Liver (tissue), 9 donors: ENCODE data around the gene BOLL. TPM values are rescaled to one million over a fixed set of nuclear protein-coding genes. Genes with fewer than 3 reads are reported as not detected.

Experiments used
- DNase-seq: peaks from one replicate; pipeline ENCODE4 v3.0.0-alpha.2; 2017; ENCODE audit warnings: low spot score
- H3K27ac ChIP-seq, 2 donors: one replicate each; pipeline ENCODE4 v1.7.0; 2013; ENCODE audit warnings: inconsistent platforms in 2 of 2, low read length in 2 of 2, control low read depth in 1 of 2, low read depth in 1 of 2, mild to moderate bottlenecking in 1 of 2
- H3K27me3 ChIP-seq, 4 donors: one replicate each; pipeline versions ENCODE4 v1.6.1 to v1.7.0; 2013; ENCODE audit warnings: low read length in 3 of 4, inconsistent platforms in 1 of 4, mild to moderate bottlenecking in 1 of 4, moderate library complexity in 1 of 4; ENCODE audit not compliant: control insufficient read depth in 4 of 4, insufficient read depth in 4 of 4
- H3K36me3 ChIP-seq, 4 donors: one replicate each; pipeline versions ENCODE4 v1.6.1 to v1.7.0; 2013; ENCODE audit warnings: low read length in 3 of 4, mild to moderate bottlenecking in 3 of 4, low read depth in 1 of 4, moderate library complexity in 1 of 4; ENCODE audit not compliant: control insufficient read depth in 4 of 4, insufficient read depth in 3 of 4
- H3K4me1 ChIP-seq, 4 donors: one replicate each; pipeline versions ENCODE4 v1.6.1 to v1.7.0; 2013; ENCODE audit warnings: low read length in 3 of 4, mild to moderate bottlenecking in 3 of 4, moderate library complexity in 1 of 4; ENCODE audit not compliant: control insufficient read depth in 4 of 4, insufficient read depth in 4 of 4
- H3K4me3 ChIP-seq, 3 donors: one replicate each; pipeline versions ENCODE4 v1.6.1 to v1.7.0; 2013; ENCODE audit warnings: low read length in 3 of 3, control low read depth in 1 of 3, low read depth in 1 of 3, mild to moderate bottlenecking in 1 of 3
- H3K9ac ChIP-seq, 2 donors: one replicate each; pipeline ENCODE4 v1.7.0; 2013; ENCODE audit warnings: low read length in 2 of 2, mild to moderate bottlenecking in 2 of 2, moderate library complexity in 2 of 2, control low read depth in 1 of 2, low read depth in 1 of 2
- H3K9me3 ChIP-seq, 4 donors: one replicate each; pipeline versions ENCODE4 v1.6.1 to v1.7.0; 2013; ENCODE audit warnings: low read length in 3 of 4; ENCODE audit not compliant: control insufficient read depth in 4 of 4
- CTCF ChIP-seq: fragments of 150-350 bp; IDR thresholded peaks from 2 replicates; pipeline ENCODE4 v1.5.1; 2017; ENCODE audit warnings: improper control_type of control experiment, low read depth, low read length; ENCODE audit not compliant: missing input control
- FOXA2 ChIP-seq: IDR thresholded peaks from 2 replicates; pipeline ENCODE4 v1.6.1; 2016; ENCODE audit warnings: antibody characterized with exemption
- JUND ChIP-seq, 2 donors: IDR thresholded peaks; 2 replicates each; pipeline ENCODE4 v1.6.1; 2016; ENCODE audit warnings: antibody characterized with exemption in 2 of 2
- RXRA ChIP-seq, 2 donors: IDR thresholded peaks; 2 replicates each; pipeline ENCODE4 v1.6.1; 2017 to 2018; ENCODE audit warnings: antibody characterized with exemption in 2 of 2, mild to moderate bottlenecking in 1 of 2
- SP1 ChIP-seq: IDR thresholded peaks from 2 replicates; pipeline ENCODE4 v1.6.1; 2018; ENCODE audit warnings: antibody characterized with exemption, mild to moderate bottlenecking
- YY1 ChIP-seq: IDR thresholded peaks from 2 replicates; pipeline ENCODE4 v1.6.1; 2016; ENCODE audit warnings: antibody characterized with exemption, mild to moderate bottlenecking
- ZBTB33 ChIP-seq: IDR thresholded peaks from 2 replicates; pipeline ENCODE4 v1.6.1; 2016; ENCODE audit warnings: antibody characterized with exemption
- WGBS: extraction: QIAGEN DNeasy Blood & Tissue Kit; methylation state at CpG from one replicate; pipeline ENCODE4 v1.1.7; 2013; 5-methylcytosine and 5-hydroxymethylcytosine counted together
- polyA plus RNA-seq, 2 donors: library from polyadenylated mRNA; stranded (reverse) in 1 of 2; unstranded in 1 of 2; fragments of 200-250 nt in 1 of 2; fragments of >200 nt in 1 of 2; fragmentation: Nextera tagmentation in 1 of 2; extraction: Ambion mirVana in 1 of 2; gene quantifications; one replicate each; pipeline versions ENCODE4 v1.2.1 to v1.2.3, GENCODE V29; 2013 to 2015
- total RNA-seq, 2 donors: library from RNA; depleted of rRNA; stranded (reverse); fragments of >200 nt; gene quantifications; one replicate each; pipeline ENCODE4 v1.2.3, GENCODE V29; 2014
- donor health status: healthy.
- donor health status: healthy.
- donor health status: healthy.
- donor health status: healthy.
- donor health status: healthy.

BOLL gene
- total and polyA plus RNA-seq, 4 donors, result not detected

- Histone ChIP-seq H3K4me1 (no peaks in the 10 kb centered on the region), H3K36me3 (no peaks in the 10 kb centered on the region), H3K4me3 (no peak overlapping the region), H3K27me3 (peaks cover 0 to 3% (median 1%) of the 10 kb centered on the region in 4 donors), H3K27ac (no peak overlapping the region), H3K9ac (no peak overlapping the region), H3K9me3 (no peaks in the 10 kb centered on the region)
- DNase-seq, result no peak
- 85% methylated on average over 1 of the region's 1 CpG for WGBS
- TF ChIP-seq RXRA (IDR thresholded peaks at IDR 0.05) (no peak), CTCF (no peak), YY1 (no peak)
Observed at GRCh38 chr2:197793456-197793855, 8.3 kb upstream of the BOLL start.

DNA sequence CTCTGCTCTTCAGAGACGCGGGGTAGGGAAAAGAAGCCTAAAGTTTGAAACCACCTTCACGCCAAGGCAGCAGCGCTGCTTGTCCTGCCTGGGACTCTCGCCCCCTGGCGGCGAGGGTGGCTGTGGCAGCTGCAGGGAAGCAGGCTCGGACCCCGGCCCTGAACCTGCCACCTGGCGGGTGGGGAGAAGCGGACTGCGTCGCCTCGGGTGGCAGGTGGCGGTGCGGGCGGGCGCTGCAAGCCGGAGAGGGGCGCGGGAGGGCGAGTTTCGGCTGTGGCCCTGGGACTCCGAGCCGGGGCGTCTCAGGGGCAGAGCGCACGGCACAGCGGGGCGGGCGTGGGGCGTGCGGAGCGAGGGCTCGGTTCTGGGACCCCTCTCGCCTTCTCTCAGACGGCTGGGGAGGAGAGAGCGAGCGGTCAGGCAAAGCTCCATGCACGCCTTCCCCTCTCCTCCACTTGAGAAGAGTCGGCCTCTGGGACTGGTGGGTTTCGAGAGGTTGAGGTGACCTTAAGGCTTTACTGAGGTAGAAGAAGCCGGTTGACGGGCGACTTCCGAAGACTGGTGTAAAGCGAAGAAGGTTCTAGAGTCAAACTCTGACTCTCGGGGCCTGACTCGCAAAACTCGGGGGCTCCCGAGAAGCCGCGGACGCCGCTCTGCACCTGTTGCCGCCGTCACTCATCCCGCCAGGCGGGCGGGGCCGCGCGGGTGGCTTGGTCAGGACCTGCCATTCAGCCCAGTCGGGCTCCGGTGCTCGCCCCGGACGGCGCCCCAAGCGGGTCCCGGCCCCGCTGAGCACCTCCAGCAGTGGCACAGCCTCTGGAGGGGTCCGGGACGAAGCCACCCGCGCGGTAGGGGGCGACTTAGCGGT lies 1.1 kb upstream of the BOLL start:
- DNase-seq, result peak; percentile 50
- Histone ChIP-seq H3K4me1 (peaks cover 0 to 9% (median 1%) of the 10 kb centered on the region in 4 donors), H3K9ac (no peak overlapping the region), H3K27ac (no peak overlapping the region), H3K27me3 (peaks cover 0 to 2% (median 0%) of the 10 kb centered on the region in 4 donors), H3K36me3 (no peaks in the 10 kb centered on the region), H3K4me3 (peak overlapping the region in 2 of 3 donors; percentile 4 to 39), H3K9me3 (peaks cover 0 to 3% (median 0%) of the 10 kb centered on the region in 4 donors)
- 11% methylated on average over 79 of the region's 79 CpGs for WGBS
- TF ChIP-seq SP1, result no peak
- TF ChIP-seq CTCF, result peak; percentile 26

DNA sequence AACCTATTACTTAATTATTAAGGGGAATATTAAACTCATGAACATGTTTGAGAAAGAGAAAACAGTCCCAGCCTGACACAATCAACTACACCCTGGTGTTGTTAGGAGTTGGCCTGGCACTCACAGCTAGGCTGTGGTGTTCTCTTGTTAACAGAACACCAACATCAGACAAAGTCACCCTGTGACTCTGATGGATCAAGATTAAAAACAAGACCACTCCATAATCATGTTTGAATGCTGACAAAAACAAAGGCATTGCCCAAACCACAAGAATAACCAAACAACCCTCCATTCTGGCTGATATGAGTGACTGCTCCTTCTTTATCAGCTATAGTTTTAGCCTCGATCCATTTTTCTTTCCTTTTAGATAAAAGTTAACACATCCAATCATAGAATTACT lies 3.0 kb downstream of the BOLL start:
- no peak for DNase-seq
- no peak overlapping the region for H3K4me3 ChIP-seq
- H3K27ac ChIP-seq, result no peak overlapping the region
- no peaks in the 10 kb centered on the region for H3K36me3 ChIP-seq
- H3K9me3 ChIP-seq, result peaks cover 0 to 3% (median 0%) of the 10 kb centered on the region in 4 donors
- H3K4me1 ChIP-seq, result peaks cover 0 to 9% (median 1%) of the 10 kb centered on the region in 4 donors
- H3K9ac ChIP-seq, result no peak overlapping the region
- no peak for TF ChIP-seq JUND (IDR thresholded peaks at IDR 0.05)
- no peak for TF ChIP-seq FOXA2
- TF ChIP-seq ZBTB33, result no peak
- WGBS, result 60% methylated on average over 1 of the region's 1 CpG
- peaks cover 0 to 2% (median 0%) of the 10 kb centered on the region in 4 donors for H3K27me3 ChIP-seq
